DND-41 (cell line): ENCODE data around the gene CD7.
A peak's percentile ranks its signal among the peaks of the same experiment; 100 is the strongest.

Experiments used
- ATAC-seq: fragments of 200-7000 bp; cut with Tn5 transposase; 3 replicates; pipeline ENCODE4 v1.9.1; 2021; ENCODE audit warnings: low read depth; ENCODE audit not compliant: insufficient read depth
- DNase-seq: peaks from one replicate; pipeline ENCODE4 v3.0.0-alpha.2; 2020
- H2AFZ ChIP-seq: 2 replicates; pipeline ENCODE4 v1.6.0; 2012; ENCODE audit warnings: low read depth, low read length
- H3K27ac ChIP-seq: 2 replicates; pipeline ENCODE4 v1.5.1; 2012; ENCODE audit warnings: low read length, inconsistent platforms
- H3K27me3 ChIP-seq: fragments of 200-600 bp; sonication (generic); 2 replicates; pipeline ENCODE4 v1.6.0; 2012; ENCODE audit warnings: low read length, mild to moderate bottlenecking, inconsistent platforms; ENCODE audit not compliant: insufficient read depth, poor library complexity
- H3K36me3 ChIP-seq: 2 replicates; pipeline ENCODE4 v1.5.1; 2012; ENCODE audit warnings: low read length, inconsistent platforms; ENCODE audit not compliant: insufficient read depth
- H3K4me1 ChIP-seq: 2 replicates; pipeline ENCODE4 v1.5.1; 2012; ENCODE audit warnings: mild to moderate bottlenecking, low read length; ENCODE audit not compliant: insufficient read depth
- H3K4me2 ChIP-seq: 2 replicates; pipeline ENCODE4 v1.6.0; 2012; ENCODE audit warnings: mild to moderate bottlenecking, moderate library complexity, low read length, inconsistent platforms; ENCODE audit not compliant: insufficient read depth
- H3K4me3 ChIP-seq, 2 experiments: fragments of 200-600 bp in 1 of 2; shearing (Covaris generic) in 1 of 2; 2 replicates each; pipeline ENCODE4 v1.5.1; 2012 to 2016; ENCODE audit warnings: inconsistent platforms in 2 of 2, low read length in 2 of 2, mild to moderate bottlenecking in 2 of 2, low read depth in 1 of 2, moderate library complexity in 1 of 2
- H3K79me2 ChIP-seq: 2 replicates; pipeline ENCODE4 v1.6.0; 2012; ENCODE audit warnings: low read length, inconsistent platforms; ENCODE audit not compliant: insufficient read depth
- H3K9ac ChIP-seq: 2 replicates; pipeline ENCODE4 v1.6.0; 2012; ENCODE audit warnings: low read depth, mild to moderate bottlenecking, inconsistent platforms, low read length, moderate library complexity
- H3K9me3 ChIP-seq: 2 replicates; pipeline ENCODE4 v1.5.1; 2012; ENCODE audit warnings: low read length, moderate library complexity, mild to moderate bottlenecking, inconsistent platforms; ENCODE audit not compliant: insufficient read depth, severe bottlenecking
- H4K20me1 ChIP-seq: 2 replicates; pipeline ENCODE4 v1.6.0; 2012; ENCODE audit warnings: low read length; ENCODE audit not compliant: insufficient read depth
- CTCF ChIP-seq: IDR thresholded peaks from 2 replicates; pipeline ENCODE4 v1.5.1; 2012; ENCODE audit warnings: borderline replicate concordance, low read length, moderate library complexity, mild to moderate bottlenecking; ENCODE audit not compliant: poor library complexity, severe bottlenecking; ENCODE audit errors: extremely low read depth
- EZH2 ChIP-seq: IDR thresholded peaks from 3 replicates; pipeline ENCODE4 v1.6.1; 2012; ENCODE audit warnings: borderline replicate concordance, low read depth, mild to moderate bottlenecking, moderate library complexity, low read length, inconsistent platforms; ENCODE audit not compliant: severe bottlenecking

CD7 gene

GRCh38 chr17:82357394-82357793, 40.0 kb upstream of the CD7 start:
- DNase-seq (no peak), ATAC-seq (no peak)
- no peak overlapping the region for H3K4me2 ChIP-seq
- no peak overlapping the region for H3K4me3 ChIP-seq
- peak overlapping the region; percentile 14; the same call in 1 of the 2 replicates for H3K9ac ChIP-seq
- peak overlapping the region; percentile 78 for H3K27ac ChIP-seq
- peaks cover 18% of the 10 kb centered on the region for H3K79me2 ChIP-seq
- no peaks in the 10 kb centered on the region for H3K27me3 ChIP-seq
- TF ChIP-seq CTCF (no peak), EZH2 (no peak)
- H4K20me1 ChIP-seq = peaks cover 9% of the 10 kb centered on the region
- 0 out of 2 replicates have a peak overlapping the region, but pooled peaks have one; percentile 15 for H2AFZ ChIP-seq
- H3K4me1 ChIP-seq = peaks cover 44% of the 10 kb centered on the region
- H3K36me3 ChIP-seq = peaks cover 11% of the 10 kb centered on the region
- H3K9me3 ChIP-seq = no peaks in the 10 kb centered on the region

GRCh38 chr17:82356845-82357355, 39.5 kb upstream of the CD7 start:
- no peak for ATAC-seq
- Histone ChIP-seq H3K27ac (peak overlapping the region; percentile 78; the same call in 1 of the 2 replicates), H3K36me3 (peaks cover 6% of the 10 kb centered on the region), H3K9me3 (no peaks in the 10 kb centered on the region), H3K79me2 (peaks cover 13% of the 10 kb centered on the region), H3K4me3 (no peak overlapping the region), H4K20me1 (peaks cover 4% of the 10 kb centered on the region; the same call in 1 of the 2 replicates), H3K4me1 (peaks cover 44% of the 10 kb centered on the region), H3K27me3 (no peaks in the 10 kb centered on the region), H3K4me2 (no peak overlapping the region), H3K9ac (peak overlapping the region; percentile 14; the same call in 1 of the 2 replicates), H2AFZ (no peak overlapping the region)
- no peak for DNase-seq
- TF ChIP-seq EZH2 (no peak), CTCF (no peak)

- DNase-seq (no peak), ATAC-seq (no peak)
- Histone ChIP-seq H3K27me3 (no peaks in the 10 kb centered on the region), H4K20me1 (no peaks in the 10 kb centered on the region), H3K9ac (no peak overlapping the region), H2AFZ (no peak overlapping the region), H3K27ac (no peak overlapping the region), H3K79me2 (peaks cover 8% of the 10 kb centered on the region), H3K4me1 (peaks cover 47% of the 10 kb centered on the region), H3K4me3 (no peak overlapping the region), H3K4me2 (no peak overlapping the region), H3K36me3 (no peaks in the 10 kb centered on the region), H3K9me3 (no peaks in the 10 kb centered on the region)
- TF ChIP-seq EZH2 (no peak), CTCF (no peak)
Measured at GRCh38 chr17:82355770-82356427, 38.5 kb upstream of the CD7 start.
